GM12878 (cell line): ENCODE results near the gene RCOR1. TPM values are rescaled to one million over a fixed set of nuclear protein-coding genes. Genes with fewer than 3 reads are reported as not detected.

Source experiments
- ATAC-seq: fragments of 200-7000 bp; cut with Tn5 transposase; 3 replicates; pipeline ENCODE4 v1.9.1; 2020; ENCODE audit warnings: mild to moderate bottlenecking, moderate library complexity
- BruUV-seq: library from RNA; stranded (reverse); fragments of 400-500 nt; replicated peaks from 2 replicates; lab custom pipeline; 2021; lab: Mats Ljungman, UMichigan
- CTCF ChIA-PET: fragments of 300-600 bp; sonication (Branson Sonifier 250); formaldehyde crosslinking; extraction: SDS; loops from one replicate; lab custom pipeline; 2021; ENCODE audit warnings: inconsistent platforms; lab: Yijun Ruan, JAX
- POLR2A ChIA-PET: fragments of 350-600 bp; formaldehyde crosslinking; extraction: SDS; loops from one replicate; lab custom pipeline; 2021; ENCODE audit warnings: inconsistent platforms; lab: Charles Lee
- RAD21 ChIA-PET: fragments of 300-600 bp; sonication (Branson Sonifier 250); formaldehyde crosslinking; loops from one replicate; lab custom pipeline; 2023; ENCODE audit warnings: antibody characterized with exemption; ENCODE audit not compliant: unreplicated experiment; lab: Charles Lee
- SMC1A ChIA-PET: fragments of 300-600 bp; sonication (Branson Sonifier 250); formaldehyde crosslinking; loops from one replicate; lab custom pipeline; 2023; ENCODE audit not compliant: unreplicated experiment, uncharacterized antibody; lab: Charles Lee
- DNase-seq: peaks from one replicate; pipeline ENCODE4 v3.0.0-alpha.2; 2011; ENCODE audit warnings: low read depth, low spot score
- FAIRE-seq: peaks from 3 replicates; lab custom pipeline; 2011; peaks lifted over from hg19 to GRCh38; lab: Jason Lieb, UNC
- H2AFZ ChIP-seq: 2 replicates; pipeline ENCODE4 v1.6.0; 2011; ENCODE audit warnings: low read depth, low read length, control low read depth; ENCODE audit not compliant: control insufficient read depth
- H3K27ac ChIP-seq: 2 replicates; pipeline ENCODE4 v1.5.1; 2011; ENCODE audit warnings: control low read depth; ENCODE audit not compliant: control insufficient read depth, insufficient read depth
- H3K27me3 ChIP-seq, 2 experiments: replicated peaks in 1 of 2; 2 replicates each; pipeline versions ENCODE4 v1.6.0 to v1.6.1; 2011; ENCODE audit warnings: low read length in 1 of 2; ENCODE audit not compliant: control insufficient read depth in 2 of 2, insufficient read depth in 2 of 2
- H3K36me3 ChIP-seq, 2 experiments: 2 replicates each; pipeline ENCODE4 v1.5.1; 2011; ENCODE audit warnings: low read length in 1 of 2; ENCODE audit not compliant: control insufficient read depth in 2 of 2, insufficient read depth in 2 of 2
- H3K4me1 ChIP-seq: 2 replicates; pipeline ENCODE4 v1.6.1; 2011; ENCODE audit warnings: mild to moderate bottlenecking, low read length, moderate library complexity, mixed read lengths; ENCODE audit not compliant: control insufficient read depth, insufficient read depth
- H3K4me2 ChIP-seq: 2 replicates; pipeline ENCODE4 v1.6.0; 2011; ENCODE audit warnings: control low read depth; ENCODE audit not compliant: control insufficient read depth, insufficient read depth
- H3K4me3 ChIP-seq: fragments of 200-600 bp; sonication (generic); 2 replicates; pipeline ENCODE4 v1.5.1; 2016
- H3K79me2 ChIP-seq: 2 replicates; pipeline ENCODE4 v1.6.0; 2011; ENCODE audit warnings: low read length; ENCODE audit not compliant: control insufficient read depth, insufficient read depth
- H3K9ac ChIP-seq: 2 replicates; pipeline ENCODE4 v1.8.0; 2011; ENCODE audit warnings: low read length, control low read depth, mixed read lengths; ENCODE audit not compliant: control insufficient read depth, insufficient read depth
- H3K9me3 ChIP-seq: replicated peaks from 3 replicates; pipeline ENCODE4 v1.5.1; 2011; ENCODE audit warnings: mild to moderate bottlenecking, low read length; ENCODE audit not compliant: control insufficient read depth, insufficient read depth
- H4K20me1 ChIP-seq: 2 replicates; pipeline ENCODE4 v1.6.0; 2011; ENCODE audit not compliant: control insufficient read depth, insufficient read depth
- BACH1 ChIP-seq: fragments of 450-650 bp; IDR thresholded peaks from 2 replicates; pipeline ENCODE4 v1.6.1; 2017; ENCODE audit warnings: mild to moderate bottlenecking, borderline replicate concordance
- CEBPB ChIP-seq, 2 experiments: fragments of 150-350 bp in 1 of 2; IDR thresholded peaks; 2 replicates each; pipeline ENCODE4 v1.6.1; 2012 to 2014; ENCODE audit warnings: low read depth in 2 of 2, low read length in 2 of 2, borderline replicate concordance in 1 of 2, inconsistent platforms in 1 of 2
- CHD4 ChIP-seq: fragments of 200-600 bp; sonication (generic); IDR thresholded peaks from 2 replicates; pipeline ENCODE4 v1.6.1; 2016; ENCODE audit warnings: mild to moderate bottlenecking
- CREB1 ChIP-seq: IDR thresholded peaks from 2 replicates; pipeline ENCODE4 v1.6.1; 2012; ENCODE audit warnings: low read depth, mild to moderate bottlenecking, inconsistent platforms
- ETV6 ChIP-seq, 2 experiments: fragments of 450-650 bp in 1 of 2; IDR thresholded peaks in 1 of 2; conservative IDR thresholded peaks in 1 of 2; 2 replicates each; pipeline ENCODE4 v1.6.1; 2014; ENCODE audit warnings: antibody characterized with exemption in 1 of 2, borderline replicate concordance in 1 of 2, low read depth in 1 of 2, mild to moderate bottlenecking in 1 of 2, moderate library complexity in 1 of 2
- GABPA ChIP-seq: IDR thresholded peaks from 2 replicates; pipeline ENCODE4 v1.6.1; 2014; ENCODE audit warnings: antibody characterized with exemption, low read depth, mild to moderate bottlenecking, inconsistent platforms
- NBN ChIP-seq: fragments of 450-650 bp; IDR thresholded peaks from 2 replicates; pipeline ENCODE4 v1.6.1; 2016
- PML ChIP-seq: IDR thresholded peaks from 2 replicates; pipeline ENCODE4 v1.6.1; 2012; ENCODE audit warnings: low read length, inconsistent platforms
- RAD21 ChIP-seq: IDR thresholded peaks from 2 replicates; pipeline ENCODE4 v1.6.1; 2011; ENCODE audit warnings: mild to moderate bottlenecking, low read depth, low read length, moderate library complexity; ENCODE audit not compliant: insufficient read depth
- RCOR1 ChIP-seq: conservative IDR thresholded peaks from 2 replicates; pipeline ENCODE4 v1.6.1; 2012; ENCODE audit warnings: low read depth, low read length, improper control_type of control experiment
- RELA ChIP-seq: fragments of 450-650 bp; IDR thresholded peaks from 2 replicates; pipeline ENCODE4 v1.8.0; 2014; ENCODE audit warnings: borderline replicate concordance; ENCODE audit not compliant: partially characterized antibody
- RUNX3 ChIP-seq: IDR thresholded peaks from 2 replicates; pipeline ENCODE4 v1.6.1; 2012; ENCODE audit warnings: low read length, inconsistent platforms
- SMARCA5 ChIP-seq: fragments of 450-650 bp; IDR thresholded peaks from 2 replicates; pipeline ENCODE4 v1.6.1; 2017; ENCODE audit warnings: mild to moderate bottlenecking
- TCF7 ChIP-seq: IDR thresholded peaks from 2 replicates; pipeline ENCODE4 v1.6.1; 2014; ENCODE audit warnings: antibody characterized with exemption, borderline replicate concordance
- ZBED1 ChIP-seq: IDR thresholded peaks from 2 replicates; pipeline ENCODE4 v1.6.1; 2016; ENCODE audit warnings: borderline replicate concordance
- ZZZ3 ChIP-seq: IDR thresholded peaks from 2 replicates; pipeline ENCODE4 v1.6.1; 2011; ENCODE audit warnings: low read depth; ENCODE audit not compliant: control insufficient read depth, insufficient read length
- WGBS: methylation state at CpG from one replicate; pipeline ENCODE4 v1.1.6; 2016; ENCODE audit warnings: low lambda C conversion rate; ENCODE audit not compliant: insufficient replicate concordance, insufficient coverage; ENCODE audit errors: missing lambda C conversion rate; 5-methylcytosine and 5-hydroxymethylcytosine counted together
- in situ Hi-C: fragments of 300-500 bp; cut with MboI; formaldehyde crosslinking; loops from 9 replicates; pipeline ENCODE4 v1.14.3; 2018; ENCODE audit warnings: mixed read lengths
- intact Hi-C: fragments of 100-400 bp; cut with micrococcal nuclease; formaldehyde crosslinking; loops from one replicate; pipeline ENCODE4 v1.14.2; 2022; ENCODE audit not compliant: unreplicated experiment
- polyA plus RNA-seq, 11 experiments: library from polyadenylated mRNA; depleted of rRNA in 4 of 11; unstranded in 6 of 11; stranded (reverse) in 5 of 11; fragments of >200 nt; fragmentation: Nextera tagmentation in 4 of 11; fragmentation: Illumina TruSeq in 1 of 11; extraction: Ambion mirVana in 4 of 11; extraction: Trizol in 1 of 11; gene quantifications; 1 replicate in 1 of 11; 2 replicates in 10 of 11; pipeline versions ENCODE4 v1.2.1 to v1.2.3, GENCODE V29; 2011 to 2016; ENCODE audit warnings: inconsistent platforms in 2 of 11, missing spikeins in 2 of 11, low read depth in 1 of 11
- total RNA-seq, 4 experiments: library from RNA; depleted of rRNA in 3 of 4; stranded (reverse); fragments of >200 nt in 3 of 4; fragmentation: Illumina TruSeq in 1 of 4; extraction: Trizol in 1 of 4; gene quantifications; 2 replicates each; pipeline versions ENCODE4 v1.2.1 to v1.2.3, GENCODE V29; 2013 to 2021
- TF ChIP-seq, protein P1 (sequence below): fragments of 450-650 bp; IDR thresholded peaks from 2 replicates; pipeline ENCODE4 v1.6.1; 2017; ENCODE audit warnings: mild to moderate bottlenecking, moderate library complexity

Gene RCOR1
- total and polyA plus RNA-seq, 10 of the 15 experiments (the other 5 are each of a cell fraction or from before 2014, with no cell fraction given) = 1.6 to 12.2 (median 4.4) TPM

DNA sequence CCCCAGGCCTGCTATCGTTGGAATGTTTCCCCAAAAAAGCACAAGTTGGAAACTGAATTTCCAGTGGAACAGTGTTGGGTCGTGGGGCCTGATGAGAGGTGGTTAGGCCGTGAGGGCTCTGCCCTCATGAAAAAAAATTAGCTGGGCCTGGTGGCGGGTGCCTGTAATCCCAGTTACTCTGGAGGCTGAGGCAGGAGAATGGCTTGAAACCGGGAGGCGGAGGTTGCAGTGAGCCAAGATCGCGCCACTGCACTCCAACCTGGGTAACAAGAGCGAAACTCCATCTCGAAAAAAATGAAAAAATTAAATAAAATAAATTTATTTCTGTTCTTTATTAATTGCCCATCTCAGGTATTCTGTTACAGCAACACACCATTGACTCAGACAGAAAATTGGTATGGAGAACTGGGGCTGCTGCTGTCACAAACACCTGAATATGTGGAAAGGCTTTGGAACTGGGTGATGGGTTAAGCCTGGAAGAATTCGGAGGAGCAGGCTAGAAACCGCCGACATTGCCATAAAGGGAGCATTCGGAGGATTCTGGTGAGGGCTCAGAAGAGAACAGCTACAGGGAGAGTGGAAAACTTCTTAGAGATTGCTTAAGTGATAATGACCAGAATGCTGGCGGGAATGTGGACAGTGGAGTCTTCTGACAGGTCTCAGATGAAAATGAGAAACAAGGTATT, 17.1 kb upstream of the RCOR1 start:
- FAIRE-seq (no peak), ATAC-seq (no peak), DNase-seq (no peak)
- Histone ChIP-seq H3K27me3 (no peaks in the 10 kb centered on the region), H3K9me3 (no peaks in the 10 kb centered on the region), H3K4me1 (peaks cover 9% of the 10 kb centered on the region), H4K20me1 (no peaks in the 10 kb centered on the region), H2AFZ (no peak overlapping the region), H3K4me2 (no peak overlapping the region), H3K27ac (no peak overlapping the region), H3K4me3 (no peak overlapping the region), H3K9ac (no peak overlapping the region), H3K79me2 (no peaks in the 10 kb centered on the region), H3K36me3 (no peaks in the 10 kb centered on the region)
- WGBS = 71% methylated on average over 15 of the region's 15 CpGs
- intact Hi-C loops = no loop called here
- ChIA-PET SMC1A (interaction anchor here (0.8 kb wide), 1 partner anchor 16 kb away, joined by 3 read pairs; no protein-coding TSS in a partner anchor), RAD21 (no interaction called here), CTCF (no interaction called here), POLR2A (no interaction called here)
- no TSS peak for BruUV-seq
- in situ Hi-C loops = no loop called here
- no peak for TF ChIP-seq GABPA
- TF ChIP-seq RELA = no peak
- TF ChIP-seq BACH1 = no peak
- TF ChIP-seq, protein P1, sequence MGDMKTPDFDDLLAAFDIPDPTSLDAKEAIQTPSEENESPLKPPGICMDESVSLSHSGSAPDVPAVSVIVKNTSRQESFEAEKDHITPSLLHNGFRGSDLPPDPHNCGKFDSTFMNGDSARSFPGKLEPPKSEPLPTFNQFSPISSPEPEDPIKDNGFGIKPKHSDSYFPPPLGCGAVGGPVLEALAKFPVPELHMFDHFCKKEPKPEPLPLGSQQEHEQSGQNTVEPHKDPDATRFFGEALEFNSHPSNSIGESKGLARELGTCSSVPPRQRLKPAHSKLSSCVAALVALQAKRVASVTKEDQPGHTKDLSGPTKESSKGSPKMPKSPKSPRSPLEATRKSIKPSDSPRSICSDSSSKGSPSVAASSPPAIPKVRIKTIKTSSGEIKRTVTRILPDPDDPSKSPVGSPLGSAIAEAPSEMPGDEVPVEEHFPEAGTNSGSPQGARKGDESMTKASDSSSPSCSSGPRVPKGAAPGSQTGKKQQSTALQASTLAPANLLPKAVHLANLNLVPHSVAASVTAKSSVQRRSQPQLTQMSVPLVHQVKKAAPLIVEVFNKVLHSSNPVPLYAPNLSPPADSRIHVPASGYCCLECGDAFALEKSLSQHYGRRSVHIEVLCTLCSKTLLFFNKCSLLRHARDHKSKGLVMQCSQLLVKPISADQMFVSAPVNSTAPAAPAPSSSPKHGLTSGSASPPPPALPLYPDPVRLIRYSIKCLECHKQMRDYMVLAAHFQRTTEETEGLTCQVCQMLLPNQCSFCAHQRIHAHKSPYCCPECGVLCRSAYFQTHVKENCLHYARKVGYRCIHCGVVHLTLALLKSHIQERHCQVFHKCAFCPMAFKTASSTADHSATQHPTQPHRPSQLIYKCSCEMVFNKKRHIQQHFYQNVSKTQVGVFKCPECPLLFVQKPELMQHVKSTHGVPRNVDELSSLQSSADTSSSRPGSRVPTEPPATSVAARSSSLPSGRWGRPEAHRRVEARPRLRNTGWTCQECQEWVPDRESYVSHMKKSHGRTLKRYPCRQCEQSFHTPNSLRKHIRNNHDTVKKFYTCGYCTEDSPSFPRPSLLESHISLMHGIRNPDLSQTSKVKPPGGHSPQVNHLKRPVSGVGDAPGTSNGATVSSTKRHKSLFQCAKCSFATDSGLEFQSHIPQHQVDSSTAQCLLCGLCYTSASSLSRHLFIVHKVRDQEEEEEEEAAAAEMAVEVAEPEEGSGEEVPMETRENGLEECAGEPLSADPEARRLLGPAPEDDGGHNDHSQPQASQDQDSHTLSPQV = no peak
- TF ChIP-seq RCOR1 = no peak
- no peak for TF ChIP-seq NBN
- no peak for TF ChIP-seq CHD4
- TF ChIP-seq RAD21 = no peak
- no peak for TF ChIP-seq PML
- TF ChIP-seq RUNX3 = no peak
- TF ChIP-seq ZZZ3 = no peak
- no peak for TF ChIP-seq TCF7
- TF ChIP-seq ZBED1 = no peak
- no peak for TF ChIP-seq ETV6 (conservative IDR thresholded peaks at IDR 0.05 in 1 of 2, IDR thresholded peaks at IDR 0.05 in 1 of 2; ENCODE audit: borderline replicate concordance in 1 of 2, low read depth in 1 of 2)
- no peak for TF ChIP-seq CREB1
- TF ChIP-seq SMARCA5 = no peak
- TF ChIP-seq CEBPB (IDR thresholded peaks at IDR 0.05; ENCODE audit: borderline replicate concordance in 1 of 2, low read depth in 2 of 2, low read length in 2 of 2) = no peak
